GM18502 (cell line): Measurements from ENCODE around the gene ARID4B.
"Not testable (repeated sequence)": the region's sequence is repeated elsewhere in the genome, so short reads cannot be mapped to it uniquely, and the experiment has no call there.

Source experiments
- ATAC-seq: cut with Tn5 transposase; IDR thresholded peaks from one replicate; pipeline ENCODE4 v1.9.1; 2021; ENCODE audit warnings: mild to moderate bottlenecking; ENCODE audit not compliant: unreplicated experiment, poor library complexity

ARID4B gene

GRCh38 chr1:235327559-235328270 is at the start of gene ARID4B:
Gene ARID4B, minus strand, starts transcription at chr1:235328179. Its CDS starts 1,260 bp downstream, at chr1:235326919.
- ATAC-seq: peak; percentile 15

- no peak for ATAC-seq
Observed at GRCh38 chr1:235375919-235376605, 48.1 kb upstream of the ARID4B start.

GRCh38 chr1:235369802-235370201 is 41.8 kb upstream of the ARID4B start:
- no peak for ATAC-seq

- ATAC-seq: no peak
Observed at GRCh38 chr1:235368428-235368827, 40.4 kb upstream of the ARID4B start.

GRCh38 chr1:235367000-235367908 is 39.3 kb upstream of the ARID4B start, which contains the start of gene TBCE:
Gene TBCE, plus strand, starts transcription at chr1:235367427. Its CDS starts 12,623 bp downstream, at chr1:235380050.
- ATAC-seq: peak; percentile 100

- no peak for ATAC-seq
Observed at GRCh38 chr1:235366286-235366685, 38.3 kb upstream of the ARID4B start.

GRCh38 chr1:235364189-235364588 is 36.2 kb upstream of the ARID4B start:
- ATAC-seq: not testable (repeated sequence)

- no peak for ATAC-seq
Observed at GRCh38 chr1:235358899-235359298, 30.9 kb upstream of the ARID4B start.

GRCh38 chr1:235357485-235358373 is 29.8 kb upstream of the ARID4B start:
- no peak for ATAC-seq

GRCh38 chr1:235351898-235352297 is 23.9 kb upstream of the ARID4B start:
- no peak for ATAC-seq

- ATAC-seq: no peak
Observed at GRCh38 chr1:235351441-235351840, 23.5 kb upstream of the ARID4B start.

GRCh38 chr1:235343726-235344125 is 15.7 kb upstream of the ARID4B start:
- no peak for ATAC-seq

GRCh38 chr1:235342471-235342870 is 14.5 kb upstream of the ARID4B start:
- ATAC-seq: no peak

- no peak for ATAC-seq
Observed at GRCh38 chr1:235342039-235342438, 14.1 kb upstream of the ARID4B start.

- ATAC-seq: no peak
Observed at GRCh38 chr1:235341334-235341733, 13.4 kb upstream of the ARID4B start.

- ATAC-seq: no peak
Observed at GRCh38 chr1:235339746-235340145, 11.8 kb upstream of the ARID4B start.

- no peak for ATAC-seq
Observed at GRCh38 chr1:235336903-235337302, 8.9 kb upstream of the ARID4B start.

GRCh38 chr1:235331401-235331800 is 3.4 kb upstream of the ARID4B start:
- ATAC-seq: no peak

GRCh38 chr1:235330918-235331285 is 2.9 kb upstream of the ARID4B start:
- no peak for ATAC-seq
